GM19043 (cell line): Measurements from ENCODE around the gene DPP9.
"Not testable (repeated sequence)": the region's sequence is repeated elsewhere in the genome, so short reads cannot be mapped to it uniquely, and the experiment has no call there.

Experiments used
- ATAC-seq: cut with Tn5 transposase; IDR thresholded peaks from one replicate; pipeline ENCODE4 v1.9.1; 2021; ENCODE audit warnings: low read depth; ENCODE audit not compliant: unreplicated experiment

DPP9 gene

DNA sequence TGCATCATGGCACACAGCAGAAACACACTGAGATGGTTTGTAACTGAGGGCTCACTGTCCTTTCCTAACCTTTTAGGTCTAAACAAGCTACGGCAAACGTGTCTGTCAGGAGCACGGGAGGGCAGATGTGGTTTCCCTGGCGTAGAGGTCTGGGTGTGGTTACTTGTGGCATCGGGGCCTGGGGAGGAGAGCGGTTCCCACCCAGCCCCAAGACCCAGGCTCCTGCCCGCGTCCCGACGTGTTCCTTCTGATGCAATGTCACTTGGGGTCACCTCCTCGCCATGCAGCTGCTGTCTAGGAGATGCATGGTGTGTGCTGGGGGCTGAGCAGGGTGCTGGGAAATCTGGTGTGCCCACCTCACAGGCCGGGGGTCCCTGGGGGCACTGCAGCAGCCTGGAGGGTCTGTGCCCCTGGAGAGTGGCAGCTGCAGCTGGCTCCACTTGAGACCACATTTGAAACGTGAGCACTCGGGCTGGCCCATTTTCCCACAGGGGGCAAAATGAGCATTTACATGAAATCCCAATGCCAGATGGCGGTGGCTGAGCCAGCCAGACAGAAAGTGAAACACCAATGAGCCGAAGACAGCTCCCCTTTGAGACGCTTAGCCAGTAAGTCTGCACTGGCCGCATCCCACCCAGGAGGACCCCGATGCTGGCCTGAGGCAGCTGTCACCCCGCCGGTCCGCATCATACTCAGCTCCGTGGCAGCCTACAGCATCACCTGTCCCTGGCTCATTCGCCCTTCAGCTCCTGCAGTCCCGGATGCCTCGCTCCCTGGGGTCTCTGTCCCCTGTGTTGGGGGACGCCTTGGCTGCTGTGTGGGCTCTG is 31.2 kb downstream of the DPP9 start:
- ATAC-seq: no peak

DNA sequence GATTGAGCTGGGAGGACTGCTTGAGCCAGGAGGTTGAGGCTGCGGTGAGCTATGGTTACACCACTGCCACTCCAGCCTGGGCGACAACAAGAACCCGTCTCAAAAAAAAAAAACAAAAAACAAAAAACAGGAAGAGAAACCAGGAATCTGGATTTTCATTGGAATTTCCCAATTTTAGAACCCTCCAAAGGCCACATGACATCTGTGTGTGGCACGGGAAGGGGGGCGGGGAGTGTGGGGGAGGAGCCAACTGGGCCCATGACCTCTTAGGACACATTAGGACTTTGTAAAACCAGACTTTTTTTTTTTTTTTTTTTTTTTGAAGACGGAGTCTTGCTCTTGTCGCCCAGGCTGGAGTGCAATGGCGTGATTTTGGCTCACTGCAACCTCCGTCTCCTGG is 32.3 kb downstream of the DPP9 start:
- ATAC-seq: no peak

DNA sequence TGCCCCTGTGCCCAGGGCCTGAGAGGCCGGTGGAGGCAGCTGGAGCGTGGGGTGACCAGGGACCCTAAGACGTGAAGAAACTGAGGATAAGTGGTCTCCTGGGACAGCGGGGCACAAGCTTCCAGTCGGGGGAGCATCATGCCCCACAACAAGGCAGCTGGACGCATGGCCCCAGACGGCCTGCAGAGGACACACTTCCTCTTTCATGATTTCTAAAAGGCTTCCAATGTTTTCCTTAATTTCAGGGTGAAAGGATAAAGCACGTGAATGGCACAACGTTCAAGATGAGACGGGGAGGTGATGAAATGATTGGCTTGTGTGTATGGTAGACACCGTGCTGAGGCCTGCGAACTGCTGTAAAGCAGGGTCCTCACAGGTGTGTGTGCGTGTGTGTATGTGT is 33.3 kb downstream of the DPP9 start:
- ATAC-seq: no peak

DNA sequence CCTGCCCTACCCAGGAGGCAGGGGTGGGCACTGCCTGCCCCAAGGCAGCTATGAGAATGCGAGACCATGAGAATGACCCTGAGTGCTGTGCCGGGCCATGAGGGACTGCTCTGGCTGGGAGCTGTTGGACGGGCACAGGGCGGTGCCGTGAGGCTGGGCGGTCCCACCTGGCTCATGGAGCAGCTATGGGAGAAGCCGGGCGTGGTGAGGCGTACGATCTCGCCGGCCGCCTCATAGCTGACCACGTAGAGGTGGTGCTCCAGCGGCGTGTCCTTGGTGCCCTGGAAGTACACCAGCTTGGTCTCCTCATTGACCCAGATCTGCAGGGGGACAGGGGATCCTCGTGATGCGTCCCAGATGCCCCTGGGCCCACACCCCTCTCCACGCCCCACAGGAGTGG is 34.2 kb downstream of the DPP9 start:
- ATAC-seq: no peak

DNA sequence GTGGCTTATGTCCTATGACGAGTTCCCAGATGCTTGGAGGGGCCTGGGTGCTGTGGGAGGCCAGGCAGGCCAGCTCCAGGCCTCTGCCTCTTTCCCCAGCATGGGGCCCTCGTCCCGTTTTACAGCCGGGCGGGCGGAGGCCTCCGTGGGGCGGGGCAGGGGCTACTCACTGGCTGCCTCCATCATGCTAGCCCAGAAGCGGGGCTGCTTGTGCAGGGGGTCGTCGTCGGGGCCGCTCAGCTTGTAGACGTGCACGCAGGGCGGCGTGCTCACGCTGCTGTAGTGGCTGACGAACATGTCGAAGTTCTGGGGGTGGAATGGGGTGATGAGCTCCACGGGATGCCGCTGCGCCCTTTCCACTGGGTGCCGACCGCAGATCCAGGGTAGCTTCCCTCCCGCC is 35.1 kb downstream of the DPP9 start:
- no peak for ATAC-seq

DNA sequence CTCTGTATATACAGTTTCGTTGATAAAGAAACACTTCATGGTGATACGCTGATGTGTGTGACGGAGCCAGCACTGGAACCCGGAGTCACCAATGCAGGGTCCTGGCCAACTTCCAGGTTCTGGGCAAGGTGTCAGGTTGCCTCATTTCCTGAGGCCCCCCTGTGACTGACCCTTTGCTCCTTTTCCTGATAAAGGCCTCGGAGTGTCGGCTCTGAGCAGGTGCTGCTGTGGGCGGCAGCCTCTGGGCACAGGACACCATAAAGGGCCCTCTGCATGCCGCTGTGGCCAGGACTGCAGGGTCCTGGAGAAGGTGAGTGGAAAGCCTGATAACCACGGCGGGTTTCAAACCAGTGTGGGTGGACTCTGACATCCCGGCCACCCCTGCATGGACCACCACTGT is 36.2 kb downstream of the DPP9 start:
- ATAC-seq: no peak

DNA sequence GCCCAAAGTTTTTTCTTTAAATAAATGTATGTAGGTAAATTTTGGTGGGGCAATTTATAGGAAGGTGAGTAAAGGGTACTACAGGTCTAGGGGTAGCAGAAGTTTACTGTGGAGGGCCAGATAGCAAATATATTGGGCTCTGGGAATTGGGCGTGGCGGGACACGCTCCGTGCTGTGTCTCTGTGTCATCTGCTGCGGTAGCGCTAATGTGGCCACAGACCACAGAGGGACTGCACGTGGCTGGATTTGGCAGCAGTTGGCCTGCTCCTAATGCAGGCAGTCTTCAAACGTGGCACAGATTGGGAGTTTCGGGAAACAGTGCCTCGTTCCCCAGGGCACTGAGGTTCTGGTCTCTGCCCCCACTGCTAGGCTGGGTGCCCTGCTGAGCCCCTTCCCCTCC is 36.9 kb downstream of the DPP9 start:
- ATAC-seq: no peak

DNA sequence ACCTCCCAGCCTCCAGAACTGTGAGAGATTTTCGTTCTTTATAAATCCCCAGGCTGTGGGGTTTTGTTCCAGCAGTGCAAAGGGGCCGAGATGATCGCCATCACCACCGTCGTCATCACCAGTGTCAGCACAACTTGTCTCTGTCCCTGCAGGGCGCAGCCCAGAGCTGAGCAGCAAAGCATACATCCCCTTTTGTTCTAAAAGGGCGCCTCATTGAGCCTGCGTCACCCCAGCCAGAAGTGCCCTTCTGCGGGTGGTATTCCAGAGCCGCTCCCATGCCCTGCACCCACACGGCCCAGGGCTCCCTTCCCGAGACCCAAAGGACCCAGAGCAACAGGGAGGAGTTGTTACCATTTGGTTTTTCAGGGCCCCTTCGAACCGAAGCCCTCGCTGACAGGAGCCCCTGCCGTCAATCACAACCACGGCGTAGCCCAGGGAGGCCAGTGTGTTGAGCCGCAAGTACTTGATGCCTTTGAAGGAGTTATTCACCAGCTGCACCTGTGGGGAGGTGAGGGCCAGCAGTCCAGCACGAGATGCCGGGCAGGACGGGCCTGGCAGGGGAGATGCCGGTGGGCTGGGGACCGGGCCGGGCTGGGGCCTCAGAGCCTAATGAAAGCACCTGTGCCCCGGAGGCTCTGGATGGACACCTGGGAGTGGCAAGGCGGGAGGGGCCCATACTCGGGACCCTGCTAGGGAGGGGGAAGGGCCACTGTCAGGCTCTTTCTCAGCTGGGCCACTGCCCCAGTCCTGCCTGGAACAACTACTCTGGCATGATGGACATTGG is 39.1 kb downstream of the DPP9 start:
- ATAC-seq: no peak

DNA sequence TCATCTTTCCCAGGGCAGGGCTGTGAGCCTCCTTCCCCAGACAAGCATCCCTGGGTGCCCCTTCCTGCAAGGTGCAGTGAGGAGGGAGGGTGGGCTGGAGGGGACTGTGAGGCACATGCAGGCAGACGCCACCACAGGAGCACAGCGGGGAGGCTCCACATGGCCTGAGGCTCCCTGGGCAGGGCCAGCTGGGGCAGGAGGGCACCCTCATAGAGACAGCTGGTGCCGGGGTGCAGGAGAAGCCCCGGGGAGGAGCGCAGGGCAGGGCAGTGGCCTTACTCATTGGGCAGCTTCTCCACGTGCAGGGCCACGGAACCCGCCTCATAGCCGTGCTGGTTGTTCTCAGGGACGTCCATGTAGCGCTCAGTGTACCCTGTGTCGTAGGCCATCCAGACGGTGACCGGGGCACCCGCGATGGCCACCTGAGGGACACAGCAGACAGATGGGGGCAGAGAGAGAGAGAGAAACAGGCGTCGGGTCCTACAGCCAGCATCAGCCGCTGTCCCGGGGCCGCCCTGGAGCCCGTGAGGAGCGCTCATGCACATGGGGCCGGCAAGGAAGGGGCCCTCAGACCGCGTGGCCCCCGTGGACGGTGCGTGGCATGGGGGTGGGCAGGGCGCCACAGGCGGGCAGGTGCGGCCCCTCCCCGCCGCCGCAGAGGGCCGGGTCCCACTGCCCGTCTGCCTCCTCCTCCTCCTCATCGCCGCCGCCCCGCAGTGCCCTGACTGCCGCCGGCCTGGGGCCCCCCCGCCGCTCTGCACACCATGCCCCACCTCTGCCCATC is 41.0 kb downstream of the DPP9 start:
- ATAC-seq: no peak

DNA sequence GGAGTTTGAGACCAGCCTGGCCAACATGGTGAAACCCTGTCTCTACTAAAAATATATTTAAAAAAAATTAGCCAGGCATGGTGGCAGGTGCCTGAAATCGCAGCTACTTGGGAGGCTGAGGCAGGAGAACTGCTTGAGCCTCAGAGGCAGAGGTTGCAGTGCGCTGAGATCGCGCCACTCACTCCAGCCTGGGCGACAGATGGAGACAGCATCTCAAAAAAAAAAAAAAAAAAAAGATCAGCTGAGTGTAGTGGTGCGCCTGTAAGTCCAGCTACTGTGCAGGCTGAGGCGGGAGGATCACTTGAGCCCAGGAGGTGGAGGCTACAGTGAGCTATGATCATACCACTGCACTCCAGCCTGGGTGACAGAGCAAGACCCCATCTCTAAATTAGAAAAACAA is 43.6 kb downstream of the DPP9 start:
- ATAC-seq: not testable (repeated sequence)

DNA sequence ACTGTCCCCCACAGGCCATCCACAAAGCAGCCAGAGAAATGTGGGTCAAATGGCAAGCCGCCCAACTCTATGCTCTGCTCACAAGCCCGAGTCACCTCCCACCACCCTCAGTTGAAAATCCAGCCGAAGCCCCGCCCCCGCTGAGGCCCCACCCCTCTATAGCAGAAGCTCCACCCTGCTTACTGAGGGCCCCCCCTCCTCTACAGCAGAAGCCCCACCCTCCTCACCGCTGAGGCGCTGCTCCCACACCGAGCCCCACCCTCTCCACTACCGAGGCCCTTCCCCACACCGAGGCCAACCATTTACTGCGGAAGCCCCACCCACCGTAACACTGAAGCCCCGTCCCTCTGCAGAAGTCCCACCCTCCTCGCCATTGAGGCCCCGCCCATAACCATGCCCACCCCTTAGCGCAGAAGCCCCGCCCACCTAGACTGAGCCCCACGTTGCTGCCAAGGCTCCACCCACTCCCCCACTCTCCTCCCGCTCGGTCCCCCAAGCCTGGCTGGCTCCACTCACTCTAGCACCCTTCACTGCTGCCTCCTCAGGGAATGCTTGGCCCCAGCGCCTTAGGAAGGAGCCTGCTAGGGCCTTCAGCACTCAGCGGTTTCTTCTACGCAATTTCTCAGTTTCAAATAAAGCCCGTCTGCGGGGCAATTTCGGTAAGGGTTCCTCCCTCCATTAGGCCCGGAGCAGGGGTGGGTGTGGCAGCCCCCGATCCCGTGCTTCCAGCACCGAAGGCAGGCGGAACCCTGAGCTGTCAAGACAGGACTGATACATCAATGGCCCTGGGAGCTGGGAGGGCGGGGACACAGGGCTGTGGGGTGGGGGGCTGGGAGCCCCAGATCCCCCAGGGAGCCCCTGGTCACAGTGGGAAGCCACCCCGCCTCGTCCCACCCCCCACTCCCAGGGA is 44.5 kb downstream of the DPP9 start:
- ATAC-seq: no peak

DNA sequence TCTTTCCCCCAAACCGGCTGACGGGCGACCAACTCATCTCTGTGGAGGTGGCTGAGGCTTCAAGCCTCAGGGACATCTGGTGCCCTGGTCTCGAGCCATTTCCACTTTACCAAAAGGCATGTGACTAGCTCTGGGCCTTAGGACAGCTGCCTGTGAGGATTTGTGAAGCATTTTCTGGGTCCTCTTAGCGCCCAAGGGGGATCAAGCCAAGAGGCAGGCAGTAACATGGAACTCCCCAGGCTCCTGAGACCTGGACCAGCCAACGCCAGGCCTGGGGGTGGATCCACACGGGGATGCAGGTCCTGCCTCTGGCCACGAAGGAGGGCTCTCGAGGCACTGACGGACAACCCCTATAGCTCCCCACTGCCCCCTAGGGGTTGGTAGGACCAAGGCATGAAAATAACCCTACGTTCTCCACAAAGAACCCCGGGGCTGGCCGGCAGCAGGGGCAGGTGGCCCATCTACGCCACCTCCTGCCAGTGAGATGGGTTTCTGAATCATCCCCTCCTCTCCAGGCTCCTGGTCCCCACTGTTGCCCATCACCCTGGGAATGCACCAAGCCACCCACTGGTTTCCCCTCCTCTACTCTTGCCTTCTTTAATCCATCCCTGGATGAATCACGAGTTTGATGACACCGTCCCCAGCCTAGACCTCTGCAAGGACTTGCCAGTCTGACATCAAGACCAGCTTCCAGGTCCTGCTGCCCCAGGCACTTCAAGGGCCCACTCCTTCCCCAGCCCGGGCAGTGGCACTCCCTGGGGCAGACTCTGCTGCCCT is 46.5 kb downstream of the DPP9 start:
- no peak for ATAC-seq

DNA sequence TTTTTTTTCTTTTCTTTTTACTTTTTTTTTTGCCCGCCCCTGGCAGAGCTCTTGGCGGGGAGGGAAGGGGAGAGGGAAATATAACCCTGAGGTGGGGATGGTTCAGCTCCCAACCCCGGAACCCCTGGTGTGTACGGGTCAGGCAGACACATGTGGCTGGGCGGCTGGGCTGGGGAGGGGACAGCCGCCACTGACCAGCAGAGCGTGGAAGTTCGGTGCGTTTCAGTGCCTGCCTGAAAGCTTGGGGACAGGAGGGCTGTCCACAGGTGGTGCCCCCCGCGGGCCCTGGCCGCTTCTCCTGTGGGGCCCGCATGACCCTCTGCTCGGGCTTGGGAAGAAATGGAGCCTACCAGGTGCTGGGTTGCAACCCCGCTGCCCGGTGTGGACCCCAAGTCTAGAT is 48.3 kb downstream of the DPP9 start:
- no peak for ATAC-seq

DNA sequence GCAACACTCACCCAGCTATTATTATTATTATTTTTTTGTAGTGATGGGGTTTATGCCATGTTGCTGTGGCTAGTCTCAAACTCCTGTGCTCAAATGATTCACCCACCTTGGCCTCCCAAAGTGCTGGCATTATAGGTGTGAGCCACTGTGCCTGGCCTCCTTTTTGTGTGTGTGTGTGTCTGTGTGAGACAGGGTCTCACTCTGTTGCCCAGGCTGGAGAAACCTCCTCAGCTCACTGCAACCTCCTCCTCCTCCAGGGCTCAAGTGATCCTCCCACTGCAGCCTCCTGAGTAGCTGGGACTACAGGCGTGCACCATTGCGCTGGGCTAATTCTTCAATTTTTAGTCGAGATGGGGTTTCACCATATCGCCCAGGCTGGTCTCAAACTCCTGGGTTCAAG is 49.9 kb downstream of the DPP9 start:
- no peak for ATAC-seq

DNA sequence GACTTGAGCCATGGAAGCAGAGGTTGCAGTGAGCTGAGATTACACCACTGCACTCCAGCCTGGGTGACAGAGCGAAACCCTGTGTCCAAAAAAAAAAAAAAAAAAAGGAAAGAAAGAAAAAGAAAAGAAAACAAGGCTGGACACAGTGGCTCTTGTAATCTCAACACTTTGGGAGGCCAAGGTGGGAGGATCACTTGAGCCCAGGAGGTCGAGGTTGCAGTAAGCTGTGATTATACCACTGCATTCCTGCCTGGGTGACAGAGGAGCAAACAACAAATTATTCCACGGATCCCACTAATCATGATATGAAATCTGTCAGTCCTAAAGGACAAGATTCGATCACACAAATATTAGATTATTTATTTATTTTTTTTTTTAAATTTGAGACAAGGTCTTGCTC is 50.4 kb downstream of the DPP9 start:
- no peak for ATAC-seq

DNA sequence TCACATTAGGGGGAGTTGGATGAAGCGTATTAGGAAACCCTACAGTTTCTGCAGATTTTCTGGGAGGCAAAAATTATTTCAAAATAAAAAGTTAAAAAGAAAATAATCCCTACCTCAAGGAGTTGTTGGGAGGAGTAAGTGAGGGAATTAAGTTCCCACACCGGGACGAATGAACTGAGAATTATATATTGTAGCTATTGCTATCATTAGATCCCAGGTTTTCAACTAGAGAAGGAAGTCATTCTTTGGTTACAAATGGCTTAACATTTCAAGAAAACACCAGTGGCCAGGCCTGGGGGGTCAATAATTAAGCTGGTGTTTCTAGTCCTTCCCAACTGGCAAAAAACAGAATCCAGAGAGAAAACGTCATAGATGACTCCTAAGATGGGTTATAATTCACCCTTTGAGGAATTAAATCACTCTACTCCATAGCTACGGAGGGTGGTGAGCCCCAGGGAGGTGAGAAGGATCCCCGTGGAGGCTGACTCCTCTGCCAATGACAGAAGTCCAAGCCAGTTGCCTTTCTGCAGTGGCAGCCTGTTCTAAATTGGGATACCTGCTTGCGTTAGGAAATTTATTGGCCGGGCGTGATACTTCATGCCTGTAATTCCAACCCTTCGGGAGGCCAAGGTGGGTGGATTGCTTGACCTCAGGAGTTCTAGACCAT is 52.3 kb downstream of the DPP9 start:
- ATAC-seq: no peak

DNA sequence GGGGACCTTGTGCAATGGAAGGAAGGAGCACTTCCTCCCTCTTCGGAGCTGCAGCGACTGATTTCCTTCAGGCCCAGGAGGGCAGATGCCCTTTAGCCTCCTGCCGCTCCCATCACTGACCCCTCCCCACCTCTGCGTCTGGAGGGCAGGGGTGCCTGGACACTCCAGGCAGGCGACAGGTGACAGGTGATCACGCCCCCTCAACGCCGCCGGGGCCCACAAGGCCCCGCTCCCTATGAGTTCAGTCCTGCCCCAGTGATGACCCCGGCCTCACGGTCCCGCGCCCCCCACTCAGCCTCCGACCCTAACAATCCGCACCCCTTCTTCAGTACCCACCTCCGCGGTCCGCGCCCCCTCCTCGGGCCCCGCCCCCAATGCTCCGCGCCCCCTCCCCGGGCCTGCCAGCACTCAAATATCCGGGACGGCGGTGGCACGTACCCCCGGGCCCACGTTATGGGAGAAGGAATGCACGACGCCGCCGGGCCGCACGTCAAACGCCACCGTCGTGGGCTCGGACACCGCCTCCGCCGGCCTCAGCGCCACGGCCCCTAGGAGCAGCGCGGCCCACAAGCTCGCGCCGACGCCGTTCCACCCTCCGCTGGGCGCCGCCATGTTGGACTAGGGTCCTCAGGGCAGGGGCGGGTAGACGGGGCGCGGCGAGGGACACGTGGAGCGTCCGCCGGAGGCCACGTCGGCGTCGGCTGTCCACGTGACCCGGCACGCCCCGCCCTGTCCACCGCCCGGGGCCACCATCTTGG is 53.7 kb downstream of the DPP9 start, which contains the start of gene MYDGF:
Gene MYDGF, minus strand, starts transcription at position 620 of the 758 bp plus-strand sequence. Its CDS starts 8 bp downstream, at position 612.
- no peak for ATAC-seq

DNA sequence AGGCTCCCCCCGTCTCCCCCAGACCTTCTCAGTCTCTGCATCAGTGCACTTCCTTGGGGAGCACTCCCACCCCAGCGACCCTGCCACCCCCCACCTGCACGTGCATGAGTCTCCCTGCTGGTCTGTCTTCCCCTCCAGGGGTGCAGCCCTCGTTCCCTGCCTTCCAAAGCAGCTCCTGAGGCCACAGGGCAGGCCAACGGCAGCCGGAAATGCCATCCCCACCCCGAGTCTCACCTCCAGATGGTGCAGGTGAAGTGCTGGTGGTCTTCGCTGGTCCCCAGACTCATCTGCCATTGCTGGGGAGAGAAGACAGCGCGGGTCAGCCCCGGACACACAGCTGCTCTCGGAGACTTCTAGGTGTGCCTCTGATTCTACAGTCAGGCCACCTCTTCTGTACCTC is 59.0 kb downstream of the DPP9 start:
- no peak for ATAC-seq
